Osteocyte (in vitro differentiated cells): ENCODE measurements around the gene AKNA. TPM values are rescaled to one million over a fixed set of nuclear protein-coding genes. Genes with fewer than 3 reads are reported as not detected.
A peak's percentile ranks its signal among the peaks of the same experiment; 100 is the strongest.

ENCODE experiments used
- DNase-seq: peaks from one replicate; pipeline ENCODE4 v3.0.0; 2021; ENCODE audit warnings: mixed read lengths; ENCODE audit not compliant: unreplicated experiment; ENCODE audit errors: extremely low spot score
- H3K27ac Mint-ChIP-seq: one replicate; pipeline ENCODE4 v1.8.0; 2021; ENCODE audit warnings: mild to moderate bottlenecking, mixed read lengths; ENCODE audit not compliant: unreplicated experiment
- H3K27me3 Mint-ChIP-seq: one replicate; pipeline ENCODE4 v1.8.0; 2021; ENCODE audit warnings: mixed read lengths; ENCODE audit not compliant: unreplicated experiment
- H3K36me3 Mint-ChIP-seq: one replicate; pipeline ENCODE4 v1.8.0; 2021; ENCODE audit warnings: mixed read lengths; ENCODE audit not compliant: unreplicated experiment
- H3K4me1 Mint-ChIP-seq: one replicate; pipeline ENCODE4 v1.8.0; 2021; ENCODE audit warnings: mixed read lengths; ENCODE audit not compliant: unreplicated experiment
- H3K4me3 Mint-ChIP-seq: one replicate; pipeline ENCODE4 v1.8.0; 2021; ENCODE audit warnings: mild to moderate bottlenecking, moderate library complexity, mixed read lengths; ENCODE audit not compliant: unreplicated experiment
- H3K9me3 Mint-ChIP-seq: one replicate; pipeline ENCODE4 v1.8.0; 2021; ENCODE audit warnings: mixed read lengths; ENCODE audit not compliant: unreplicated experiment
- long read RNA-seq: library from polyadenylated mRNA; unstranded; transcript quantifications from one replicate; pipeline ENCODE4 v2.0.0, GENCODE V29; 2021
- total RNA-seq: library from RNA; stranded (reverse); gene quantifications from 2 replicates; pipeline ENCODE4 v1.2.1, GENCODE V29; 2021
- TF ChIP-seq, protein P1 (sequence below): fragments of 200-600 bp; sonication (generic); IDR thresholded peaks from 2 replicates; pipeline ENCODE4 v1.5.0; 2021; ENCODE audit warnings: antibody characterized with exemption, mild to moderate bottlenecking, moderate library complexity

The AKNA gene, protein sequence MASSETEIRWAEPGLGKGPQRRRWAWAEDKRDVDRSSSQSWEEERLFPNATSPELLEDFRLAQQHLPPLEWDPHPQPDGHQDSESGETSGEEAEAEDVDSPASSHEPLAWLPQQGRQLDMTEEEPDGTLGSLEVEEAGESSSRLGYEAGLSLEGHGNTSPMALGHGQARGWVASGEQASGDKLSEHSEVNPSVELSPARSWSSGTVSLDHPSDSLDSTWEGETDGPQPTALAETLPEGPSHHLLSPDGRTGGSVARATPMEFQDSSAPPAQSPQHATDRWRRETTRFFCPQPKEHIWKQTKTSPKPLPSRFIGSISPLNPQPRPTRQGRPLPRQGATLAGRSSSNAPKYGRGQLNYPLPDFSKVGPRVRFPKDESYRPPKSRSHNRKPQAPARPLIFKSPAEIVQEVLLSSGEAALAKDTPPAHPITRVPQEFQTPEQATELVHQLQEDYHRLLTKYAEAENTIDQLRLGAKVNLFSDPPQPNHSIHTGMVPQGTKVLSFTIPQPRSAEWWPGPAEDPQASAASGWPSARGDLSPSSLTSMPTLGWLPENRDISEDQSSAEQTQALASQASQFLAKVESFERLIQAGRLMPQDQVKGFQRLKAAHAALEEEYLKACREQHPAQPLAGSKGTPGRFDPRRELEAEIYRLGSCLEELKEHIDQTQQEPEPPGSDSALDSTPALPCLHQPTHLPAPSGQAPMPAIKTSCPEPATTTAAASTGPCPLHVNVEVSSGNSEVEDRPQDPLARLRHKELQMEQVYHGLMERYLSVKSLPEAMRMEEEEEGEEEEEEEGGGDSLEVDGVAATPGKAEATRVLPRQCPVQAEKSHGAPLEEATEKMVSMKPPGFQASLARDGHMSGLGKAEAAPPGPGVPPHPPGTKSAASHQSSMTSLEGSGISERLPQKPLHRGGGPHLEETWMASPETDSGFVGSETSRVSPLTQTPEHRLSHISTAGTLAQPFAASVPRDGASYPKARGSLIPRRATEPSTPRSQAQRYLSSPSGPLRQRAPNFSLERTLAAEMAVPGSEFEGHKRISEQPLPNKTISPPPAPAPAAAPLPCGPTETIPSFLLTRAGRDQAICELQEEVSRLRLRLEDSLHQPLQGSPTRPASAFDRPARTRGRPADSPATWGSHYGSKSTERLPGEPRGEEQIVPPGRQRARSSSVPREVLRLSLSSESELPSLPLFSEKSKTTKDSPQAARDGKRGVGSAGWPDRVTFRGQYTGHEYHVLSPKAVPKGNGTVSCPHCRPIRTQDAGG (N-terminal part only)
- 36.0 and 37.0 TPM in 2 replicates for total RNA-seq
- long read RNA-seq, partial matches to known transcripts, result 1 of 2 reads
- long read RNA-seq, other reads (novel, unspliced or antisense), result 1 of 2 reads

DNA sequence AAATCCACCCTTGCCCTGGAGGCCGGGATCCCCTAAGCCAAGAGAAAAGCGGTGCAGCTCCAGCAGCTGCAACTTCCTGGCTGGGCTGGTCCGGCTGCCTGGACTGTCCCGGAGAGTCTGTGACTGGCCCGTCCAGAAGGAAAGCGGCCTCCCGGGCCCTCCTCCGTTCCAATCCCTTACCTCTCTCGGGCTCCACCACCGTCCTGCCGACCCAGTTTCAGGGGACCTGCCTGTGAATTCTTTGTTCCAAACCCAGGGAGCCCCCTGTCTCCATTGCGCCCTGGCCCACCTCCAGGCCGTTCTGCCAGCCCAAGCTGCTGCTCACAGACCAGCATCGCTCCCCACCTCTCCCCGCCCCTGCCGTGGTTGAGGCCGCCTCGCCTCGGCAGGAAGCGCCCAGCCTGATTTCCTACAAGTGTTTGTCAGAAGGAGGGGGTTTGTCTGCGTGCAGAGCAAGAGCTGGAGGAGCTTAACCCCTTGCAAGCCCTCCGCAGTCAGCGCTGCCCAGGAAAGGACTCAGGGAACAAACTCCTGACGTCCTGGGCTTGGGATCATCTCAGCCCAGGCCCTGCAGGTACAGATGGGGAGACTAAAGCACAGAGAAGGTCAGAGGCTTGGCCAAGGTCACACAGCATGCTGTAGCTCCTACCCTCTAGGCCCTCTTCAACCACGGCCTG is at the start of gene AKNA:
AKNA (minus strand) TSS at position 303 of the 677 bp plus-strand sequence. CDS start 6,649 bp downstream, outside the sequence.
- TF ChIP-seq, protein P1, sequence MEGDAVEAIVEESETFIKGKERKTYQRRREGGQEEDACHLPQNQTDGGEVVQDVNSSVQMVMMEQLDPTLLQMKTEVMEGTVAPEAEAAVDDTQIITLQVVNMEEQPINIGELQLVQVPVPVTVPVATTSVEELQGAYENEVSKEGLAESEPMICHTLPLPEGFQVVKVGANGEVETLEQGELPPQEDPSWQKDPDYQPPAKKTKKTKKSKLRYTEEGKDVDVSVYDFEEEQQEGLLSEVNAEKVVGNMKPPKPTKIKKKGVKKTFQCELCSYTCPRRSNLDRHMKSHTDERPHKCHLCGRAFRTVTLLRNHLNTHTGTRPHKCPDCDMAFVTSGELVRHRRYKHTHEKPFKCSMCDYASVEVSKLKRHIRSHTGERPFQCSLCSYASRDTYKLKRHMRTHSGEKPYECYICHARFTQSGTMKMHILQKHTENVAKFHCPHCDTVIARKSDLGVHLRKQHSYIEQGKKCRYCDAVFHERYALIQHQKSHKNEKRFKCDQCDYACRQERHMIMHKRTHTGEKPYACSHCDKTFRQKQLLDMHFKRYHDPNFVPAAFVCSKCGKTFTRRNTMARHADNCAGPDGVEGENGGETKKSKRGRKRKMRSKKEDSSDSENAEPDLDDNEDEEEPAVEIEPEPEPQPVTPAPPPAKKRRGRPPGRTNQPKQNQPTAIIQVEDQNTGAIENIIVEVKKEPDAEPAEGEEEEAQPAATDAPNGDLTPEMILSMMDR, result no peak
- Mint-ChIP-seq H3K27me3 (no peaks in the 10 kb centered on the region), H3K9me3 (no peaks in the 10 kb centered on the region), H3K4me3 (peak within 1 kb of the TSS; percentile 87), H3K27ac (peak within 1 kb of the TSS; percentile 95), H3K36me3 (peaks cover 8% of the 10 kb centered on the region), H3K4me1 (peaks cover 66% of the 10 kb centered on the region)
- peak; percentile 91 for DNase-seq

DNA sequence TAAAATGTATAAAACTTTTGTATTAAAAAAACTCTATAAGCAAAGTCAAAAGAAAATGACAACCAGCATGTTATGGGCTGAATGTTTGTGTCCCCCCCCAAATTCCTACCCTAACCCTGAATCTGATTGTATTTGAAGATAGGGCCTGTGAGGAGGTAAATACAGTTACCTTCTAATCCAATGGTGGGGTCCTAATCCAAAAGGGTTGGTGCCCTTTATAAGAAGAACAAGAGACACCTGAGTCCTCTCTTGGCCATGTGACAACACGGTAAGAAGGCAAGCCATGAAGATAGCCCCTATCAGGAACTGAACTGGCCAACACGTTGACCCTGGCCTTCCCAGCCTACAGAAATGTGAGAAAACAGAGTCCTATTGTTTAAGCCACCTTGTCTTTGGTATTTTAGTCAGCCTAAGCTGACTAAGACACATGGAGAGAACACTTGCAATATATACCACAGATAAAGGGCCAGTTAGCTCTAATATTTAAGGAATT is 49.7 kb upstream of the AKNA start:
- Mint-ChIP-seq H3K4me3 (no peak overlapping the region), H3K36me3 (no peaks in the 10 kb centered on the region), H3K9me3 (no peaks in the 10 kb centered on the region), H3K27ac (no peak overlapping the region), H3K27me3 (no peaks in the 10 kb centered on the region), H3K4me1 (no peaks in the 10 kb centered on the region)
- no peak for DNase-seq
- TF ChIP-seq, protein P1, result no peak

DNA sequence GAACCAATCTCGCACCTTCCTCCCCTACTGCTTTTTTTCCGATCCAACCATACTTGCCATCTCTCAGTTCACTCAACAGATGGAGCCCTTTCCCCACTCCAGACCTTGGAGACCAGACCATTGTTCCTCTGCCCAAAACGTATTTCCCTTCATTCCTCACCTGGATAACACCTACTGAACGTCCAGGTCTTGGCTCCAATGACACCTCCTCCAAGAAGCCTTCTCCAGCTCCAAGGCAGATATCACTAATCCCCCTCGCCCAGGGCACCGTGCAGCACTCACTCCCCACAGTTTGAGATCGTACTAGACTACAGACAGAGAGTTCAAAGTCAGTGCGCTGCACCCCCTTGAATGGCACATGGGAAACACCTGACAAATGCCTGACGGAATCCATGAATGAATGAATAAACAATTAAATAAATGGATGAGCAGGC is 47.1 kb upstream of the AKNA start:
- Mint-ChIP-seq H3K9me3 (no peaks in the 10 kb centered on the region), H3K4me3 (no peak overlapping the region), H3K4me1 (no peaks in the 10 kb centered on the region), H3K36me3 (peaks cover 3% of the 10 kb centered on the region), H3K27ac (no peak overlapping the region), H3K27me3 (peaks cover 5% of the 10 kb centered on the region)
- TF ChIP-seq, protein P1, result peak; percentile 75
- no peak for DNase-seq

DNA sequence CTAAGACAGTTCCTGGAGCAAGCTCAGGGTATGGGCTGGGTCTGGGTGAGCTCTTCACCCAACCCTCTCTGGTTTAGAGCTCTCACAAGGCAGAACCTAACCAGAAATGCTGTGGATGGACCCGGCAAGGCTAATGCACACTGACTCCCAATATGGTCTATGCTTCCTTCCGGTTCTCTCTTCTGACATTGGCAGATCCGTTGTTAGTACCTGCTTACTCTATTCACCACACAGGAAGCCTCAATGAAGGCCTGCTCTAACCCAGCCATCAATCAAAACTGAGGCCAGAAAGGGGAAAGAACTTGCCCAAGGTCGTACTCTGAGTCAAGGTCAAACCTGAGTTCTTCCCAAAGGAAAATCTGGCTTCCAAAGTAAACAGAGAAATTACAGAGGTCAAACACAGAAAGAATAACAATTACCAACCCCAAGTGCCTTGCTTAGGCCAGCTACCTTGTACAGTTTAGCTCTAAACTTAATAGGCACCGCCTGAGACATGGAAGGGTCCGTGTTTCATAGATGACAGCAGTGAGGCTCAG is 46.0 kb upstream of the AKNA start:
- Mint-ChIP-seq H3K4me3 (no peak overlapping the region), H3K27ac (no peak overlapping the region), H3K4me1 (no peaks in the 10 kb centered on the region), H3K27me3 (peaks cover 7% of the 10 kb centered on the region), H3K9me3 (no peaks in the 10 kb centered on the region), H3K36me3 (peaks cover 3% of the 10 kb centered on the region)
- TF ChIP-seq, protein P1, result no peak
- no peak for DNase-seq
